Measurements from ENCODE around the gene C1orf53. TPM values are rescaled to one million over a fixed set of nuclear protein-coding genes. Genes with fewer than 3 reads are reported as not detected.

Gene C1orf53
- total RNA-seq, 1 donor from 2014 or later, result 3.8 TPM

GRCh38 chr1:197909384-197909783 is 7.0 kb downstream of the C1orf53 start:
- peak overlapping the region; percentile 5 for H3K4me3 Mint-ChIP-seq
- no peaks in the 10 kb centered on the region for H3K9me3 Mint-ChIP-seq
- peaks cover 100% of the 10 kb centered on the region for H3K27me3 Mint-ChIP-seq (ENCODE audit: low read depth)
- TF ChIP-seq CTCF (IDR thresholded peaks at IDR 0.05; ENCODE audit: unreplicated experiment), result no peak
- peaks cover 49% of the 10 kb centered on the region for H3K4me1 Mint-ChIP-seq
- no peaks in the 10 kb centered on the region for H3K36me3 Mint-ChIP-seq
- H3K27ac Mint-ChIP-seq, result no peak overlapping the region
- DNase-seq (ENCODE audit: low spot score in 2 of 2, unreplicated experiment in 2 of 2), result no peak

- Mint-ChIP-seq H3K9me3 (no peaks in the 10 kb centered on the region), H3K27me3 (ENCODE audit: low read depth) (peaks cover 100% of the 10 kb centered on the region), H3K36me3 (no peaks in the 10 kb centered on the region), H3K4me1 (peaks cover 54% of the 10 kb centered on the region), H3K27ac (peak overlapping the region; percentile 56), H3K4me3 (peak overlapping the region; percentile 55)
- no peak for TF ChIP-seq CTCF (IDR thresholded peaks at IDR 0.05; ENCODE audit: unreplicated experiment)
- no peak for DNase-seq (ENCODE audit: low spot score in 2 of 2, unreplicated experiment in 2 of 2)
Measured at GRCh38 chr1:197910120-197910991, 7.9 kb downstream of the C1orf53 start.

- no peaks in the 10 kb centered on the region for H3K9me3 Mint-ChIP-seq
- H3K4me1 Mint-ChIP-seq, result peaks cover 63% of the 10 kb centered on the region
- H3K27ac Mint-ChIP-seq, result peak overlapping the region; percentile 24
- peaks cover 100% of the 10 kb centered on the region for H3K27me3 Mint-ChIP-seq (ENCODE audit: low read depth)
- DNase-seq (ENCODE audit: low spot score in 2 of 2, unreplicated experiment in 2 of 2), result no peak
- peak overlapping the region; percentile 60 for H3K4me3 Mint-ChIP-seq
- H3K36me3 Mint-ChIP-seq, result no peaks in the 10 kb centered on the region
- TF ChIP-seq CTCF (IDR thresholded peaks at IDR 0.05; ENCODE audit: unreplicated experiment), result no peak
Measured at GRCh38 chr1:197911111-197911856, 8.9 kb downstream of the C1orf53 start.

- Mint-ChIP-seq H3K4me3 (peak overlapping the region; percentile 60), H3K4me1 (peaks cover 71% of the 10 kb centered on the region), H3K9me3 (no peaks in the 10 kb centered on the region), H3K27me3 (ENCODE audit: low read depth) (peaks cover 100% of the 10 kb centered on the region), H3K27ac (peak overlapping the region; percentile 24), H3K36me3 (no peaks in the 10 kb centered on the region)
- DNase-seq (ENCODE audit: low spot score in 2 of 2, unreplicated experiment in 2 of 2), result no peak
- no peak for TF ChIP-seq CTCF (IDR thresholded peaks at IDR 0.05; ENCODE audit: unreplicated experiment)
Measured at GRCh38 chr1:197911857-197912696, 9.6 kb downstream of the C1orf53 start.

GRCh38 chr1:197912739-197913494 is 10.5 kb downstream of the C1orf53 start:
- Mint-ChIP-seq H3K9me3 (no peaks in the 10 kb centered on the region), H3K4me3 (peak overlapping the region; percentile 60), H3K27ac (no peak overlapping the region), H3K27me3 (ENCODE audit: low read depth) (peaks cover 100% of the 10 kb centered on the region), H3K36me3 (no peaks in the 10 kb centered on the region), H3K4me1 (peaks cover 79% of the 10 kb centered on the region)
- DNase-seq (ENCODE audit: low spot score in 2 of 2, unreplicated experiment in 2 of 2), result no peak
- no peak for TF ChIP-seq CTCF (IDR thresholded peaks at IDR 0.05; ENCODE audit: unreplicated experiment)
